ENCODE data around the gene FBXL7. TPM values are rescaled to one million over a fixed set of nuclear protein-coding genes. Genes with fewer than 3 reads are reported as not detected.

Gene FBXL7
- polyA plus RNA-seq, 1 donor from 2014 or later = 0.24 TPM

- Histone ChIP-seq H4K20me1 (ENCODE audit: insufficient read depth) (no peaks in the 10 kb centered on the region), H3K4me2 (ENCODE audit: low read length) (no peak overlapping the region), H3K9me3 (ENCODE audit: low read length) (no peaks in the 10 kb centered on the region), H3K27ac (ENCODE audit: low read length) (no peak overlapping the region), H3K36me3 (ENCODE audit: insufficient read depth, low read length) (no peaks in the 10 kb centered on the region), H3K79me2 (replicated peaks; ENCODE audit: insufficient read depth, low read length) (no peaks in the 10 kb centered on the region), H3K9ac (ENCODE audit: low read length) (no peak overlapping the region), H3K9me2 (ENCODE audit: insufficient read depth, low read length) (no peaks in the 10 kb centered on the region), H3K27me3 (ENCODE audit: insufficient read depth, low read depth, low read length) (no peaks in the 10 kb centered on the region), H3K4me3 (ENCODE audit: low read length) (no peak overlapping the region), H2AFZ (ENCODE audit: low read depth, low read length) (no peak overlapping the region), H3F3A (ENCODE audit: insufficient read depth, low read length, poor library complexity, severe bottlenecking) (no peaks in the 10 kb centered on the region)
- no peak for TF ChIP-seq POLR2AphosphoS5 (IDR thresholded peaks at IDR 0.05)
- no peak for TF ChIP-seq SMC3 (conservative IDR thresholded peaks at IDR 0.05; ENCODE audit: poor library complexity)
- no peak for TF ChIP-seq TAF1 (IDR thresholded peaks at IDR 0.05; ENCODE audit: low read depth)
- TF ChIP-seq CTCF (IDR thresholded peaks at IDR 0.05; ENCODE audit: poor library complexity, severe bottlenecking) = no peak
- no peak for TF ChIP-seq EZH2 (IDR thresholded peaks at IDR 0.05; ENCODE audit: borderline replicate concordance, insufficient read depth, low read length, poor library complexity, severe bottlenecking)
- no peak for TF ChIP-seq MXI1 (conservative IDR thresholded peaks at IDR 0.05; ENCODE audit: poor library complexity, severe bottlenecking)
- TF ChIP-seq REST (IDR thresholded peaks at IDR 0.05; ENCODE audit: borderline replicate concordance) = no peak
- TF ChIP-seq EP300 (conservative IDR thresholded peaks at IDR 0.05; ENCODE audit: poor library complexity, severe bottlenecking) = no peak
- TF ChIP-seq RAD21 (conservative IDR thresholded peaks at IDR 0.05) = no peak
Measured at GRCh38 chr5:15790446-15791018, 290.6 kb downstream of the FBXL7 start.

GRCh38 chr5:15791274-15791673 lies 291.3 kb downstream of the FBXL7 start:
- no peak overlapping the region for H3K4me2 ChIP-seq (ENCODE audit: low read length)
- H3K9ac ChIP-seq (ENCODE audit: low read length) = no peak overlapping the region
- no peak overlapping the region for H3K27ac ChIP-seq (ENCODE audit: low read length)
- H3K27me3 ChIP-seq (ENCODE audit: insufficient read depth, low read depth, low read length) = no peaks in the 10 kb centered on the region
- H3K36me3 ChIP-seq (ENCODE audit: insufficient read depth, low read length) = no peaks in the 10 kb centered on the region
- no peaks in the 10 kb centered on the region for H4K20me1 ChIP-seq (ENCODE audit: insufficient read depth)
- TF ChIP-seq REST (IDR thresholded peaks at IDR 0.05; ENCODE audit: borderline replicate concordance) (no peak), CTCF (IDR thresholded peaks at IDR 0.05; ENCODE audit: poor library complexity, severe bottlenecking) (no peak), RAD21 (conservative IDR thresholded peaks at IDR 0.05) (no peak), MXI1 (conservative IDR thresholded peaks at IDR 0.05; ENCODE audit: poor library complexity, severe bottlenecking) (no peak), EZH2 (IDR thresholded peaks at IDR 0.05; ENCODE audit: borderline replicate concordance, insufficient read depth, low read length, poor library complexity, severe bottlenecking) (no peak), TAF1 (IDR thresholded peaks at IDR 0.05; ENCODE audit: low read depth) (no peak)
- no peak overlapping the region for H3K4me3 ChIP-seq (ENCODE audit: low read length)
- H2AFZ ChIP-seq (ENCODE audit: low read depth, low read length) = no peak overlapping the region
- H3K79me2 ChIP-seq (replicated peaks; ENCODE audit: insufficient read depth, low read length) = no peaks in the 10 kb centered on the region
- no peaks in the 10 kb centered on the region for H3K9me2 ChIP-seq (ENCODE audit: insufficient read depth, low read length)
- no peaks in the 10 kb centered on the region for H3F3A ChIP-seq (ENCODE audit: insufficient read depth, low read length, poor library complexity, severe bottlenecking)
- H3K9me3 ChIP-seq (ENCODE audit: low read length) = no peaks in the 10 kb centered on the region
